HG03135 (cell line): ENCODE results near the gene ERAP2.
"Not testable (repeated sequence)": the region's sequence is repeated elsewhere in the genome, so short reads cannot be mapped to it uniquely, and the experiment has no call there.

Source experiments
- ATAC-seq: cut with Tn5 transposase; IDR thresholded peaks from one replicate; pipeline ENCODE4 v1.9.1; 2021; ENCODE audit warnings: mild to moderate bottlenecking, moderate library complexity; ENCODE audit not compliant: unreplicated experiment

Gene ERAP2

DNA sequence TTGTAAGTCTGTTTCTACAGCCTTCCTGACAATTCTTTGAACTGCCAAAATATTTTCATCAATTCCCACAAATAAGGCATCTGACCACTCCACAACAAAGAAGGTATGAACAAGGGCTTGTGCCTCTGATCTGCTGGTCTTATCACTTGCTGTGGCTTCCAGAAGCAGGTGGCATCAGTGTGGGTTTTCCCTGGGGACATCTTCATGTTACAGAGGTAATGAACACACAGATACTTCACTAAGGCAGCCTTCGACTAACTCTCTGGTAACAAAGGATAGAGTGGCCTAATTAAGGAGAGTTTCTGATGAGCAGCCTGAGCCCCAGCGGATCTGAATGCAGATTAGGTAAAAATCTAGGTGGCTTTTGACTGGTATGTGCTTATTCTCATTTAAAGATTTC is 15.2 kb upstream of the ERAP2 start:
- ATAC-seq: peak; percentile 53

DNA sequence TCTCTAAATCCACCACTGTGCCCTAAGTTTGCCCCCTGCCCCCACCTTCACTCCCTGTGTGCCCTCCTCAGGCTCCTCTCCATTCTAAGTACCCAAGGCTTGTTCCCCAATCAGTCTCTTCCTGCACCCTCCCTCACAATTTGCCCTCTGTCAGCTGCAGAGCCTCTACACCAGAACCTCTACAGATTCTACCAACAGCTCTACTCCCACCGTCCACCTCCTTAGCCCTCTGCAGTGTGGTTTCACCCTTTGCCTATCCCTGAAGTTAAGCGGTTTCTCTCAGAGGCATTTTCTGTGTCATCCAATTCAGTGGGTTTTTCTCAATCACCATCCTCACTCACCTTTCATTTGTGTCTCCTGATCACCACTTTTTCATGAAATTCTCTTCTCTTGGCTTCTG is 13.2 kb upstream of the ERAP2 start:
- ATAC-seq: no peak

DNA sequence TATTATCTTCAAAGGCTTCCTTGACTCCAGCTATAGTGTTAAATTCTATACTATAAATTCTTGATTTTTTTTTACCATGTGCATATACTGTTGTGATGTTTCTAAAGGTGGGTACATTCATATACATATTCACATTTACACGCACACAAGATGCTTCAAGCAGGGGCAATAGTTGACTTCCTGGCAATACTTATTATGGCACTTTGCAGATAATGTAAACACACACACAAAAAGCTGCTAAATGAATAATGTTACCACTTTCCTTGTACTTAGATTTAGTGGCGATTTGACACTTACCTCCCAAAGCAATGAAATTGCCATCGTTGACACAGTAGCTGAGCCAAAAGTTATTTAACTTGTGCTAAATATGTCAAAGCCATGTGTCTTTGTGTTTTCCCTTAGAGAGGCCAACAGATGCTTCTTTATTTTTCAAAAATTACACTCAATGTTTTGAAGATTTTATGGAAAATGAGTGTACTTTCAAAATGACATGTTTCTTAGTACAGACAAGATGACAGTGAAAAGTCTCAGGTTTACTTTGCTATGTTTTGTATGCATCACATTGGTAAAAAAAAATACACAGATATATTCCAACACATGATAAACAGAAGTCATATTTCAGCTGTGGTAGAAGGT is 12.2 kb upstream of the ERAP2 start:
- no peak for ATAC-seq

DNA sequence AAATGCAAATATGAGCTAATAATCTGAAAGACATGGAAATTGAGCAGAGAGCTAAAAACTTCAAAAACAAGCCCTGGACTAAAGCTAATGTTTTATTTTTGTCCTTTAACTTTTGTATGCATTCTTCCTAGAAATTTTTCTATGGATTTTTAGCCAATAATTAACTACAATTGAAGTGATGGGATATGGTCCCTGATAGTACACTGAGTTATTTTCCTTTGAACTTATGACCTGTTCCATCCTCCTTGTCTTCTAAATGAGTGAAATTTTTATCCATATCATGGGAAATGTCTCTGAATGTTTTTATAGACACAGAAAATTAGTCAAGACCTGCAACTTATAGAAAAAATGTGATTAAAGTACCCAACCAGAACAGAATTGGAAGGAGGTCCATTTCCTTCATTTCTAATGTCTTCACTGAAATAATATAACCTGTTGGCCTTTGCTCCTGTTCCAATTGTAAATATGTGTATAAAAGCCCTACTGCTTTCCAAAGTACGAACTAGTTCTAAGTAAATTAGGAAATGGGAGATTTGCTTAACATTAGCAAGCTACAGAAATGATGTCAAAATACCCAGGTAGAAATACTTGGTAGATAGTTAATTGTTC is 11.3 kb upstream of the ERAP2 start:
- no peak for ATAC-seq

DNA sequence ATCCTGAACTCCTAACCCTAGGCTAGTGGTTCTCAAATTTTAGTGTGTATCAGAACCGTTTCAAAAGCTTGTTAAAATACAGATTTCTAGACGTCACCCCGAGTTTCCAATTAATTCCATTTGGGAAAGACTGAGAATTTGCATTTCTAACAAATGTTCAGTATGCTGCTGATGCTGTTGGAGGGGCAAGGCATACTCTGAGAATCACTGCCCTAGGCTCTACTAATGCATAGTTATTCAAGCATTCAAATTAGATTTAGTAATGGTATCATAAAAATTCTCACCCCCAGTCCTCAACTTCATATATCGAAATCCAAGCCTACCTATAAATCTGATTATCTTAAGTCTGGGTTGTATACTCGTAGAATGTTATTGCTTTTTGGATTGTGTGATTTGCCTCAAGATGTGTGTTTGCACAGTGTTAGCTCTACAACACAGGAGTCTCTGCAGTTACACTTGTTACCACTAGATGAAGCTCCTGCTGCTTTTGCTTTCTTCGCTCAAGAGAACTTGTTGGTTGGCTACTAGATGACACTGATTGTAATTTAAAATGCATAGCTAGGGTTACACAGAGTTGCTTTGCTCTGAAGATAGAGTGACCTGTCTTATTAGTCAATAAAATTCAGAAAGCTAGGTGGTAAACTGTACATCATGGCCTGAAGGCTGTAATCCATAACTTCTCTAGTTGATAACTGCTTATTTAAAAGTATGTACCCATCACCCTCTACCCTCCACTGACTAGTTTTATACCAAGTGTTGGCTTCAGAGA is 7.5 kb upstream of the ERAP2 start:
- ATAC-seq: peak; percentile 70

DNA sequence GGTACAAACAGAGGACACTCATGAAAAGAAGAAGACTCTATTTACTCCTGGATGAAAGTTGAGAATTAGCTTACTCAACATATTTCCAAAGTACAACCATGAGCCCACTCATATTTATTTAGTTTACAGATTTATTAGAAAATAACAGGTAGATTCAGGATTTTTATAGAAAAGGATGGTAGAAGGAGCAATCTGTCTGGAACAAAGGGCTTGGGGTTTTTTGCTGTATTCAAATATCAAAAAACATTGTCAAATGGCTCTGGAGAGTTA is 7.0 kb upstream of the ERAP2 start:
- no peak for ATAC-seq

- ATAC-seq: peak; percentile 77
Observed at GRCh38 chr5:96870094-96871026, 5.9 kb upstream of the ERAP2 start.

DNA sequence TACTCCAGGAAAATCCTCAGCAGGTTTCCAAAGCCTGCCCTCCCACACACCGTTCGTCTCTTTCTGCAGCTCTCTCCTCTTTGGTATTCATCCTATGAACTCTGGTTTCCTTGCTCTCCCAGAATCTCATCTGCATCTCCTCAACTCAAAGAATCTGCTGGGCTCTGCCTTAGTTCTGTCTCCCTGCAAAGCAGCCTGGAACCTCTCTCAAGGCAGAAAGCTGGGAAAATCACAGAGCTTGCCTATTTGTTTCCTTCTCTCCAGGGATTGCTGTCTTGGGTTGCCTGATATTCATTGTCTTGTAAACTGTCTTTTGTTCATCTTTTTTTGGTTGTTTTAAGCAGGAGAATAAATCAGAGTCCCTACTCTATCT is 5.3 kb upstream of the ERAP2 start:
- ATAC-seq: no peak

- no peak for ATAC-seq
Observed at GRCh38 chr5:96871686-96872085, 4.6 kb upstream of the ERAP2 start.

DNA sequence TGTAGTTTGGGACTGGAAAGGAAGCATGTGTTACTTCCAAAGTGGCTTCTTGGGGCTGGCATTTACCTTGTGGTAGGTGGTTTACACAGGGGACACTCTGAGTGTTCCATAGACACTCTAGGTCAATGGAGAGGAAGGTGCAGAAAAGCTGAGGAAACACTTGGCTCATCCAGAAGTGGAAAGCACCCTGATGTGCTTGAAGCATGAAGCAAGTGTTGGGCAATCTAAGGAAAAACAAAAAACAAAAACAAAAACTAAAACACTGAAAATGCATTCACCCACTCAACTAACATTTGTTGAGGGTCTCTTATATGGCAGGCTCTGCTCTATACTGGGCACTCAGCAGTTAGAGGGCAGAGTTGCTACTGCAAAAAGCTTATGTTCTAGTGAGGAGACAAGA is 2.9 kb upstream of the ERAP2 start:
- ATAC-seq: no peak

DNA sequence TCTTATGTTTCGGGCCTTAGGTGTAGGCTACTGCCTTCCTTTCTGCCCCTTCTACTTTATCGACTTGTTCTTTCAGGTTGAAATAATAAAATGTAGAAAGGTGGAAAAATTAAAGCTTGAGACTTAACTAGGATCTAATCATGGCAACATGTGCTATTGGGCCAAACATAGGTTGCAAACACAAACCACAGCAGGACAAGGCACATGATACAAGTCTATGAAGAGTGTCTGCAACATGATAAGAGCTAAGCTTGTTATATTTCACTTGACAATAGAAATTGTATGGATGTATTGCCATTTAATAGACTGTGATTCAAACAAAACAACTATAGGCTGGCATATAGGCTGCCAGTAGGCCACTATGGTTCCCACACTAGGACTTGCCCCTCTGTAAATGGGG is 1.7 kb upstream of the ERAP2 start:
- no peak for ATAC-seq

DNA sequence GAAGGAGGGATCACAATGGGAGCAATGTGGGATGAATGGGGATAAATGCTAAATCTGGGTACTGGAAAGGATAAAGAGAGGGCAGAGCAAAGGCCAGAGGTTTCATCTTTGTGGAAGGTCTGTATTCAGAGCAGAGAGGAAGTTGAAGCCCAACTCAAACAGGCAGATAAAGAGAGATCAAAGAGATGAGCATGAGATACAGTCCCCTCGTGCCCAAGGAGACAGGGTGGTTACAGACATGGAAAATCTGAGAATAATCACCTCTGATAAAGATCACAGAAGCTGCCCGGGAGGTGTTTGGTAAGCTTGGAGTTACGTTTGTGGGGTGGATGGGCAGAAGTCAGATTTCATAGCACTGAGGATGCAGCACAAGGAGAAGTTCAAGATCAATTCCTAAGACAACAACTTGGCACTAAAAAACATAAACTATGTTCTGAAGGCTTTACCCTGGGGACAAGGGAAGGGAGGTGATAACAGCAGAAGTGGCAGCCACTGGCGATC is 459 bp upstream of the ERAP2 start:
- peak; percentile 2 for ATAC-seq

DNA sequence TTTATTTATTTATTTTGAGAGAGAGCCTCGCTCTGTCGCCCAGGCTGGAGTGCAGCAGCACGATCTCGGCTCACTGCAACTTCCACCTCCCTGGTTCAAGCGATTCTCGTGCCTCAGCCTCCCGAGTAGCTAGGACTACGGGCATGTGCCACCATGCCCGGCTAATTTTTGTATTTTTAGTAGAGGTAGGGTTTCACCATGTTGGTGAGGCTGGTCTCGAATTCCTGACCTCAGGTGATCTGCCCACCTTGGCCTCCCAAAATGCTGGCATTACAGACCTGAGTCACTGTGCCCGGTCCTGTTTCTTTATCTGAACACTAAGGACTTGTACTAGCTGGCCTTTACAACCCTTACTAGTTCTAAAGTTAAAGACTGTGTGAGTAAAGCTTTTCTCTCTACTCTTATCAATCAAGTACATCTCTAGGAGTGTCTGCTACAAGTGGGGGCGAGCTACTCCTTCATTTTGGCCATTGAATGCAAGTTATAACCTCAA is 723 bp downstream of the ERAP2 start:
- not testable (repeated sequence) for ATAC-seq

DNA sequence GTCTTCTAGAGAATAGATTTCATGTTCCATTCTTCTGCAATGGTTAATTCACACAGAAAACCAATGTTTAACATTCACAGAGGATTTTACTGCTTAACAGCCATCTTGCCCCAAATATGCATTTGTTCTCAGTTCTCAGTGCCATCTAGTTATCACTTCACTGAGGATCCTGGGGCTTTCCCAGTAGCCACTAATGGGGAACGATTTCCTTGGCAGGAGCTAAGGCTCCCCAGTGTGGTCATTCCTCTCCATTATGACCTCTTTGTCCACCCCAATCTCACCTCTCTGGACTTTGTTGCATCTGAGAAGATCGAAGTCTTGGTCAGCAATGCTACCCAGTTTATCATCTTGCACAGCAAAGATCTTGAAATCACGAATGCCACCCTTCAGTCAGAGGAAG is 3.4 kb downstream of the ERAP2 start:
- ATAC-seq: no peak

GRCh38 chr5:96880444-96881164 is 4.3 kb downstream of the ERAP2 start:
- no peak for ATAC-seq

- ATAC-seq: no peak
Observed at GRCh38 chr5:96881511-96882115, 5.3 kb downstream of the ERAP2 start.

DNA sequence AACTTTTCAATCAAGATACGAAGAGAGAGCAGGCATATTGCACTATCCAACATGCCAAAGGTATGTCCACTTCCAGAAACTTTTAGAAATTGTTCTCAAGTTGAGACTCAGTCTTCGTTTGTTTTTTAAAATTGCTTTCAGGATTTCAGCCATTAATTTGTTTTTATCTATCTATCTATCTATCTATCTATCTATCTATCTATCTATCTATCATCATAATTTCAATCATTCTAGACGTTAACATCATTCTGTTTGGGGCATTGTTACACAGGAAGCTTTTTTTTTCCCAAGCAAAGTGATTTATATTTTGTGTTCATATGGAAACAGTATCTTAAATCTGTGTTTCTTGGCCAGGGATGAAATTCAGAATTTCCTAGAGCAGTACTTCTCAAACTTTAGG is 7.6 kb downstream of the ERAP2 start:
- ATAC-seq: no peak

- no peak for ATAC-seq
Observed at GRCh38 chr5:96884995-96885394, 8.7 kb downstream of the ERAP2 start.

- peak; percentile 89 for ATAC-seq
Observed at GRCh38 chr5:96885518-96886338, 9.4 kb downstream of the ERAP2 start.
